ENCODE data around the gene MAB21L4. TPM values are rescaled to one million over a fixed set of nuclear protein-coding genes. Genes with fewer than 3 reads are reported as not detected.
A peak's percentile ranks its signal among the peaks of the same experiment; 100 is the strongest.

Gene MAB21L4
- total RNA-seq, 2 donors from 2014 or later, result not detected

GRCh38 chr2:240919786-240920782 lies 24.1 kb upstream of the MAB21L4 start:
- Mint-ChIP-seq H3K4me3 (no peak overlapping the region), H3K9me3 (no peaks in the 10 kb centered on the region), H3K36me3 (ENCODE audit: insufficient read depth in 2 of 2) (no peaks in the 10 kb centered on the region), H3K27ac (no peak overlapping the region), H3K4me1 (ENCODE audit: low read depth) (no peaks in the 10 kb centered on the region), H3K27me3 (ENCODE audit: low read depth) (peaks cover 12% of the 10 kb centered on the region)
- DNase-seq (no peak), ATAC-seq (replicated peaks in 1 of 2) (no peak)

- Mint-ChIP-seq H3K27me3 (ENCODE audit: low read depth) (peaks cover 17% of the 10 kb centered on the region), H3K27ac (no peak overlapping the region), H3K36me3 (ENCODE audit: insufficient read depth in 2 of 2) (no peaks in the 10 kb centered on the region), H3K4me1 (ENCODE audit: low read depth) (no peaks in the 10 kb centered on the region), H3K4me3 (no peak overlapping the region), H3K9me3 (no peaks in the 10 kb centered on the region)
- DNase-seq, result no peak
- ATAC-seq (replicated peaks in 1 of 2), result no peak
Measured at GRCh38 chr2:240919161-240919781, 23.3 kb upstream of the MAB21L4 start.

GRCh38 chr2:240918258-240919091 lies 22.5 kb upstream of the MAB21L4 start:
- no peaks in the 10 kb centered on the region for H3K36me3 Mint-ChIP-seq (ENCODE audit: insufficient read depth in 2 of 2)
- H3K4me1 Mint-ChIP-seq (ENCODE audit: low read depth), result no peaks in the 10 kb centered on the region
- ATAC-seq (replicated peaks in 1 of 2) (no peak), DNase-seq (no peak)
- no peak overlapping the region for H3K4me3 Mint-ChIP-seq
- H3K27me3 Mint-ChIP-seq (ENCODE audit: low read depth), result peaks cover 17% of the 10 kb centered on the region
- H3K9me3 Mint-ChIP-seq, result no peaks in the 10 kb centered on the region
- H3K27ac Mint-ChIP-seq, result no peak overlapping the region

GRCh38 chr2:240917684-240918257 lies 21.8 kb upstream of the MAB21L4 start:
- Mint-ChIP-seq H3K27ac (no peak overlapping the region), H3K36me3 (ENCODE audit: insufficient read depth in 2 of 2) (no peaks in the 10 kb centered on the region), H3K27me3 (ENCODE audit: low read depth) (peaks cover 17% of the 10 kb centered on the region), H3K4me3 (no peak overlapping the region), H3K4me1 (ENCODE audit: low read depth) (no peaks in the 10 kb centered on the region), H3K9me3 (no peaks in the 10 kb centered on the region)
- DNase-seq (no peak), ATAC-seq (replicated peaks in 1 of 2) (no peak)

GRCh38 chr2:240917009-240917683 lies 21.2 kb upstream of the MAB21L4 start:
- H3K27me3 Mint-ChIP-seq (ENCODE audit: low read depth), result peaks cover 19% of the 10 kb centered on the region

DNA sequence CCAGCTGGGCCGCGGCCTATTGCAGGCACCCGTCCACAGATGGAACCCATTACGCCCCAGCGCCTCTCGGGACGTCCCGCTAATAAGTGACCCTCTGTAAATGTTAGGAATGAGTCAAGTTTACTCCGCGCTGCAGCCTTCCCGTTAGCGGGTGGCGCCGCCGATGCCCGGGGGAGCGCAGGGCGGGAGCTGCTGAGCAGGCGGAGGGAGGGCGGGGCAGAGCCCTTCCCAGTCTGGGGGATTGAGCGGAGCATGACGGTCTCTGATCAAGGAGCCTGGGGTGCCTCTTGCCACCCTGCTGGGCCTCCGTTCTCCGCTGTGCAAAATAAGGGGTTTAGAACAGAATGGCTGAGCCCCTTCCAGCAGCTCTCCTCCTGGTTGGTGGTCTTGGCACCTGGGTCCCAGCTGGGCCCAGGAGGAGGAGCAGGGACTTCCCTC lies 20.6 kb upstream of the MAB21L4 start:
- H3K4me3 Mint-ChIP-seq, result no peak overlapping the region
- H3K9me3 Mint-ChIP-seq, result no peaks in the 10 kb centered on the region
- H3K27me3 Mint-ChIP-seq (ENCODE audit: low read depth), result peaks cover 25% of the 10 kb centered on the region
- DNase-seq (no peak), ATAC-seq (replicated peaks in 1 of 2) (no peak)
- no peak overlapping the region for H3K27ac Mint-ChIP-seq
- H3K4me1 Mint-ChIP-seq (ENCODE audit: low read depth), result no peaks in the 10 kb centered on the region
- no peaks in the 10 kb centered on the region for H3K36me3 Mint-ChIP-seq (ENCODE audit: insufficient read depth in 2 of 2)

More at GRCh38 chr2:240917009-240917683, 21.2 kb upstream of the MAB21L4 start:
- ATAC-seq (replicated peaks in 1 of 2), result no peak
- no peaks in the 10 kb centered on the region for H3K36me3 Mint-ChIP-seq (ENCODE audit: insufficient read depth in 2 of 2)
- H3K27ac Mint-ChIP-seq, result no peak overlapping the region
- no peak overlapping the region for H3K4me3 Mint-ChIP-seq
- DNase-seq, result no peak
- H3K4me1 Mint-ChIP-seq (ENCODE audit: low read depth), result no peaks in the 10 kb centered on the region
- no peaks in the 10 kb centered on the region for H3K9me3 Mint-ChIP-seq

GRCh38 chr2:240915526-240916341 lies 19.8 kb upstream of the MAB21L4 start:
- Mint-ChIP-seq H3K36me3 (ENCODE audit: insufficient read depth in 2 of 2) (no peaks in the 10 kb centered on the region), H3K4me3 (no peak overlapping the region), H3K9me3 (no peaks in the 10 kb centered on the region), H3K27ac (no peak overlapping the region), H3K27me3 (ENCODE audit: low read depth) (peaks cover 25% of the 10 kb centered on the region), H3K4me1 (ENCODE audit: low read depth) (no peaks in the 10 kb centered on the region)
- DNase-seq (no peak), ATAC-seq (replicated peaks in 1 of 2) (no peak)

- H3K27ac Mint-ChIP-seq, result no peak overlapping the region
- no peaks in the 10 kb centered on the region for H3K4me1 Mint-ChIP-seq (ENCODE audit: low read depth)
- no peaks in the 10 kb centered on the region for H3K36me3 Mint-ChIP-seq (ENCODE audit: insufficient read depth in 2 of 2)
- DNase-seq, result no peak
- no peaks in the 10 kb centered on the region for H3K9me3 Mint-ChIP-seq
- ATAC-seq (replicated peaks in 1 of 2), result peak in 1 of 2 donors; percentile 24
- no peak overlapping the region for H3K4me3 Mint-ChIP-seq
- H3K27me3 Mint-ChIP-seq (ENCODE audit: low read depth), result peaks cover 25% of the 10 kb centered on the region
Measured at GRCh38 chr2:240914645-240915525, 18.9 kb upstream of the MAB21L4 start.

DNA sequence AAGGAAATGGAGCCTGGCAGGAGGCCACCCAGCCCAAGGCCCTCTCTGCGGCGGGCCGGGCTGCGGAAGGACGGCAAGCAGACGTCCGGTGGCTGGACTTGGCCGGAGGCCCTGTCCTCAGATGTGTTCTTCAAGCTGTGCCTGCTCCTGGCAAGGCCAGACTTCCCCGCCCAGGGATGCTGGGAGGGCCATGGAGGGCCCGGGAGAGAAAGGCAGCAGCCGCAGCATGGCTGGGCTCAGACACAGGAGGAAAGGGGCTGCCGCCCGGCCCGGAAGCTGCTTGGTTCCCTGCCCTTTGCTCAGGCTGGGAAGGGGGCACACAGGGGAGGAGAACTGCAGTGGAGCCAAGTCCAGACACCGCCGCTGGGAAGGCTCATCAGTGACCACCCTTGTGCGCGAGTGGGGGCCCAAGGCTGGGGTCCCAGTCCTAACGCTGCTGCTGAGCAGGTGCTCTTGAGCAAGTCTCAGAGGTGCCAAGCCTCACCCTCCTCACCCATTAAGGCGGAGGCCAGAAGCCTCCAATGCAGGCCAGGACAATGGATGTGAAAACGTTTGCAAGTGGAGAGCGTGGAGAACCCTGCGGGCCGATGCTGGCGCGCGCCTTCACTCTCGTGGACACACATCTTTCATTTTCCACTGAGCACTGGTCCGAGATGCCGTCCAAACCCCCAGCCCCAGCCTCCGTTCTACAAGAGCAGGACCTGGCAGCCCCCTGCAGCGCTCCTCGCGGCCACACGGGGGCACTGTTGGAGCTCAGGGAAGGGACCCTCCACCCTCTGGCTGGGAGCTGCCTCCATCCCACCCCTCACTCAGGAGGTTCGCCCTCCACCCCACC lies 18.1 kb upstream of the MAB21L4 start:
- Mint-ChIP-seq H3K9me3 (no peaks in the 10 kb centered on the region), H3K4me1 (ENCODE audit: low read depth) (no peaks in the 10 kb centered on the region), H3K27ac (no peak overlapping the region), H3K36me3 (ENCODE audit: insufficient read depth in 2 of 2) (no peaks in the 10 kb centered on the region), H3K27me3 (ENCODE audit: low read depth) (peaks cover 25% of the 10 kb centered on the region), H3K4me3 (no peak overlapping the region)
- peak; percentile 74 to 79 for DNase-seq
- ATAC-seq (replicated peaks in 1 of 2), result peak; percentile 57 to 59

Data from activated T-cell treated with anti-CD3 and anti-CD28 coated beads, Interleukin-2, amount 50 U/mL, for 72 hours (primary cell).